AG04449 (cell line): ENCODE results near the gene KRTAP5-2.
"Not testable (repeated sequence)": the region's sequence is repeated elsewhere in the genome, so short reads cannot be mapped to it uniquely, and the experiment has no call there.

Source experiments
- CTCF ChIA-PET: fragments of 350-600 bp; formaldehyde crosslinking; extraction: SDS; loops from one replicate; lab custom pipeline; 2021; ENCODE audit warnings: antibody characterized with exemption; lab: Yijun Ruan, JAX
- POLR2A ChIA-PET: fragments of 400-600, 350-600 bp; formaldehyde crosslinking; extraction: SDS; loops from one replicate; lab custom pipeline; 2020; ENCODE audit warnings: antibody characterized with exemption, inconsistent platforms; lab: Yijun Ruan, JAX
- DNase-seq: peaks from one replicate; pipeline ENCODE4 v3.0.0-alpha.2; 2010; ENCODE audit warnings: low read depth, low spot score
- H3K4me3 ChIP-seq: 2 replicates; pipeline ENCODE4 v1.5.1; 2011; ENCODE audit warnings: low read depth, mild to moderate bottlenecking, control low read depth, low read length
- TF ChIP-seq, protein P1 (sequence below): IDR thresholded peaks from one replicate; pipeline ENCODE4 v1.5.1; 2011; ENCODE audit warnings: mild to moderate bottlenecking, moderate library complexity, low read length, control low read depth, inconsistent platforms; ENCODE audit not compliant: insufficient read depth; ENCODE audit errors: missing control alignments

KRTAP5-2 gene, protein sequence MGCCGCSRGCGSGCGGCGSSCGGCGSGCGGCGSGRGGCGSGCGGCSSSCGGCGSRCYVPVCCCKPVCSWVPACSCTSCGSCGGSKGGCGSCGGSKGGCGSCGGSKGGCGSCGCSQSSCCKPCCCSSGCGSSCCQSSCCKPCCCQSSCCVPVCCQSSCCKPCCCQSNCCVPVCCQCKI

DNA sequence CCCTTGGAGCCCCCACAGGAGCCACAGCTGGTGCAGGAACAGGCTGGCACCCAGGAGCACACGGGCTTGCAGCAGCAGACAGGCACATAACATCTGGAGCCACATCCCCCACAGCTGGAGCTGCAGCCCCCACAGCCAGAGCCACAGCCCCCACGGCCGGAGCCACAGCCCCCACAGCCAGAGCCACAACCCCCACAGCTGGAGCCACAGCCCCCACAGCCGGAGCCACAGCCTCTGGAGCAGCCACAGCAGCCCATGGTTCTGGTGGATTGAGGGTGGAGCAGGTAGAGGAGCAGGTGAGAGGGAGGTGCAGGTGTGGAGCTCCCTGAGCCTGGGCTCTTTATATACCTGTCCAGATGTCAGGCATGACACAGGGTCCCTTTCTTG is at the start of gene KRTAP5-2:
Gene KRTAP5-2, minus strand, starts transcription at position 301 of the 387 bp plus-strand sequence. Its CDS starts 44 bp downstream, at position 257.
- TF ChIP-seq, protein P1, sequence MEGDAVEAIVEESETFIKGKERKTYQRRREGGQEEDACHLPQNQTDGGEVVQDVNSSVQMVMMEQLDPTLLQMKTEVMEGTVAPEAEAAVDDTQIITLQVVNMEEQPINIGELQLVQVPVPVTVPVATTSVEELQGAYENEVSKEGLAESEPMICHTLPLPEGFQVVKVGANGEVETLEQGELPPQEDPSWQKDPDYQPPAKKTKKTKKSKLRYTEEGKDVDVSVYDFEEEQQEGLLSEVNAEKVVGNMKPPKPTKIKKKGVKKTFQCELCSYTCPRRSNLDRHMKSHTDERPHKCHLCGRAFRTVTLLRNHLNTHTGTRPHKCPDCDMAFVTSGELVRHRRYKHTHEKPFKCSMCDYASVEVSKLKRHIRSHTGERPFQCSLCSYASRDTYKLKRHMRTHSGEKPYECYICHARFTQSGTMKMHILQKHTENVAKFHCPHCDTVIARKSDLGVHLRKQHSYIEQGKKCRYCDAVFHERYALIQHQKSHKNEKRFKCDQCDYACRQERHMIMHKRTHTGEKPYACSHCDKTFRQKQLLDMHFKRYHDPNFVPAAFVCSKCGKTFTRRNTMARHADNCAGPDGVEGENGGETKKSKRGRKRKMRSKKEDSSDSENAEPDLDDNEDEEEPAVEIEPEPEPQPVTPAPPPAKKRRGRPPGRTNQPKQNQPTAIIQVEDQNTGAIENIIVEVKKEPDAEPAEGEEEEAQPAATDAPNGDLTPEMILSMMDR: no peak
- CTCF ChIA-PET: interaction anchor here (0.6 to 10.7 kb wide), 11 partner anchors 9 to 470 kb away, joined by 3 to 103 read pairs (median 4); no protein-coding TSS in a partner anchor

DNA sequence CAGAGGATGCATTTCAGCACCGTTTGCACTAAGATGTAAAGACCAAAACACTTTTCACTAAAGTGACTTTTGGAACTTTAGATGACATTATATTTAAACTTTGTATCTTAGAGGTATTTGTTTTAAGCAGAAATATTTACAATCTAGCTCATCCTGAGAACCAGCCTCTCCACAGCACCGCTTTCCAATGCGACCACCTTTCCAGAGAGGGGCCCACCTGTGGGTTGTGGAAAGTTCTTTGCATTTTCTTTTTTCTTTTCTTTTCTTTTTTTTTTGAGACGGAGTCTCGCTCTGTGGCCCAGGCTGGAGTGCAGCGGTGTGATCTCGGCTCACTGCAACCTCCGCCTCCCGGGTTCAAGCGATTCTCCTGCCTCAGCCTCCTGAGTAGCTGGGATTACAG is 48.4 kb upstream of the KRTAP5-2 start:
- H3K4me3 ChIP-seq, DNase-seq, POLR2A ChIA-PET: not testable (repeated sequence)
- CTCF ChIA-PET: interaction anchor here (0.6 to 11.1 kb wide), 9 partner anchors 15 to 507 kb away, joined by 3 to 230 read pairs (median 8); no protein-coding TSS in a partner anchor

More for the DNA sequence above, at the start of gene KRTAP5-2:
- no peak for DNase-seq
- no peak within 1 kb of the TSS for H3K4me3 ChIP-seq
- POLR2A ChIA-PET: no interaction called here

DNA sequence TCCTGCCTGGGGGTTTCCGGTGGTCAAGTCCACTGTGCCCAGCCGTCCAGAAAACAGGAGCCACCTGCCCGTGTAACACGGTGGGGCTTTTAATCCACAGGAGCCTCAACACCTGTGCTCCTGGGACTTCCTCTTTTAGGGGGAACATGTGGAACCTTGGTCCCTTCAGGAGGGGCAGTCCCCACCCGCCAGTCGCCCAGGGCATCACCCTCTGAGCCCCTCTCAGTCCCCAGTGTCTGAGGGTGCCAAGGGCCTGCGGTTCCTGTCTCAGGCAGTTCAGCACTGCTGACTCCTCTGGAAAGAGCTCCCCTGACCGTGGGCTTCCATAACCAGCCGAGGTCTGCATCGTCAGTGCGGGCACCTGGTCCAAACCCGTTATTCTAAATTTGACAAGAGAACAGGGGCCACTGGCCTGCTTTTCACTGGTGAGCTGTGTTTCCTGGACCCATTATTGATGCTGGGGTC is 47.3 kb upstream of the KRTAP5-2 start:
- DNase-seq: no peak
- H3K4me3 ChIP-seq: no peak overlapping the region
- TF ChIP-seq, protein P1: no peak
- POLR2A ChIA-PET: no interaction called here
- CTCF ChIA-PET: interaction anchor here (1.1 to 11.1 kb wide), 6 partner anchors 14 to 508 kb away, joined by 3 to 230 read pairs (median 10); no protein-coding TSS in a partner anchor

DNA sequence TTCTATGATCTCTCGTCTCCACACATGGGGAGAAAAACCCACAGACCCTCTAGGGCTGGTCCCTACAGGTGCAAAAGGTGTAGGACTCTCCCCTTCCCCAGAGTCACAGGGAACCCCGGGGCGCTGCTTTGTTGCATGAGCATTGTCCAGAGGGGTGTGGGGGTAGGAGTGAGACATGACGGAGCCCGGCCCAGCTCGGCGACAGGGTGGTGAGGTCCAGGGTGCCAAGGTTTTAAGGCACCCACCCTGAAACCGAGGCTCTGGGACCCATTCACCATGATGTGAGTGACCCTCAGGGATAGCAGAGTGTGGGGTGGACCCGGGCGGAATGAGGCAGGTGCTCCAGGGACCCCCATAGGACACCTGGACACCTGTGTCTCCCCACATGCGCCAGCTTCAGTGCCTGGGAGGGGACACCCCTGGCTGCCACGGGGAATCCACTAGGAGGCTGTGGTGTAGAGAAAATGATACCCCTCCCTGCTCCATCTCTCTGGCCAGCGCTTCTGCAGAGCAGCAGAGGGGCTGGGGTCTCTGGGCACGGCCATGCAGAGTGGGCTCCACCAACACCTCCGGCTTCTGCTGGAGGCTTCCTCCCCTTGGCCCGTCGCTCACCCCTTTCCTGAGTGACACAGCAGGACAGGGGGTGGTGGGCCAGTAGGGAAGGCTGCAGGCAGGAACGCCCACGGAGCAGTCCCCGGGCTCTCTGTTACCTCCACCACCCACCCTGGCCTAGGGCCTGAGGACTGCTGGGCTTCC is 46.7 kb upstream of the KRTAP5-2 start:
- CTCF ChIA-PET: interaction anchor here (1.6 to 11.1 kb wide), 4 partner anchors 7 to 509 kb away, joined by 8 to 230 read pairs (median 76); no protein-coding TSS in a partner anchor
- no peak overlapping the region for H3K4me3 ChIP-seq
- no peak for DNase-seq
- POLR2A ChIA-PET: no interaction called here
- TF ChIP-seq, protein P1: no peak

DNA sequence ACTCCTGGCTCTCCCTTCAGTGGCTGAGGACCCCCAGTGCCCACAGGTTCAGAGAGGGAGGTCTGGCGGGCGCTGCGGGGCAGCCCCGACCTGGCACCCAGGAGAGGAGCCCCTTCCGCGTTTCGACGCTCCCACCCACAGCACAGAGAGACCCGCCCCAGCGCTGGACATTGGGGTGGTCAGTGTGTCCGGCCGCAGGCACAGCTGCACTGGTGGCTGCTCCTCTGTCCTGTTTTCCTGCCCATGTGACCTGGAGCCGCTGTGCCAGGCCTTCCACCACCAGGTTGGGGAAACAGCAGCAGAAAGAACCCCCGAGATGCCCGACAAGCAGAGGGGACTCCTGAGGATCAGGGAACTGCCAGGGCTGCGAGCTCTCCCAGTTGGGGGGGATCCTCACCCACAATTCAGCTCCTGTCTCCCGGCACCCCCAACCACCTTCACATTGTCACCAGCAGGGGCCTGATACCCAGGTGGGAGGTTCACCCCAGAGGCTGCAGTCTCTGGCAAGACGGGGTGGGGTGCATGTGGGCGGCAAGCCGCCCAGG is 45.1 kb upstream of the KRTAP5-2 start:
- no peak for DNase-seq
- ChIA-PET CTCF (interaction anchor here (1.4 to 8.0 kb wide), 4 partner anchors 9 to 96 kb away, joined by 4 to 134 read pairs (median 6); no protein-coding TSS in a partner anchor), POLR2A (no interaction called here)
- TF ChIP-seq, protein P1: no peak
- H3K4me3 ChIP-seq: no peak overlapping the region

DNA sequence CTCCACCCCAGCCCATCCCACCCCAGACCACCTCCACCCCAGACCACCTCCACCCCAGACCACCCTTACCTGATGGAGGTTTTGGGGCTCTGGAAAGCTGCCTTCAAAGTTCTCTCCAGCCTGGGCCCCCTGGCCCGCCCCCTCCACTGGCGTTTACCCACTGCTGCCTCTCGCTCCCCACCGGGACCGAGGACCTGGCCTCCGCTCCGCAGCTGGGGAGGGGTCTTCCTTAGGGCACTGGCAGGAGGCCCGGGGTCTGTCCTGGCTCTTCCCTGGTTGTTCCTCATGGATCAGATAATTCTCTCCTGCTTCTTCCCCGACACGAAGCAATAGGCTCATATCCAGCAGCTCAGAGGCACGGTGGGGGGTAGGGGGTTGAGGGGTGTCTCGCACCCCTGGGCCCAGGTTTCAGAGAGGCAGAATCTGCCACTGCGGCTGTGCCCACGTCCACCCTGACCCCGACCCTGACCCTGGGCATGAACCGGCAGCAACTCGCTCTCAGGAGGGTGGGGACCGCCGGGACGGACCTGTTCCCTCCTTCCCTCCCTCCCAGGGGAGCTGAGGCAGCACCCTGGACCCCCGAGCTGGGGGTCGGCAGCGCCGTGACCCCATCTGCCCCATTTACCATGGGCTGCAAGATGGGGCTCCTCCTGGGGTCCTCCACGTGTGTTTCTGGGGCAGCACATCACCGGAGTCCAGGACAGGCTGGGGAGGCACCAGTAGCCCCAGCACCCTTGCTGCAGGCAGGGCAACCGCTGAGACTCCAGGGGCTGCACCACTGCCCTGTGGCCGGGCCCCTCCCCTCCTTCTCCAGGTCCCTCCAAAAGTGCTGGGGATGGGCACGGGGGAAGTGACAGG is 44.4 kb upstream of the KRTAP5-2 start:
- TF ChIP-seq, protein P1: no peak
- H3K4me3 ChIP-seq: no peak overlapping the region
- DNase-seq: no peak
- POLR2A ChIA-PET: no interaction called here
- CTCF ChIA-PET: interaction anchor here (1.4 to 8.0 kb wide), 4 partner anchors 9 to 96 kb away, joined by 4 to 134 read pairs (median 6); no protein-coding TSS in a partner anchor
